Smooth muscle cell (in vitro differentiated cells): Measurements from ENCODE around the gene CDC6. TPM values are rescaled to one million over a fixed set of nuclear protein-coding genes. Genes with fewer than 3 reads are reported as not detected.

Experiments
- DNase-seq: peaks from one replicate; lab custom pipeline; 2025; ENCODE audit not compliant: unreplicated experiment; lab: John Stamatoyannopoulos, UW
- H2AFZ ChIP-seq: fragments of 200-600 bp; sonication (generic); 2 replicates; pipeline ENCODE4 v1.6.0; 2016; ENCODE audit warnings: antibody characterized with exemption, low read depth, mild to moderate bottlenecking
- H3F3A ChIP-seq: fragments of 200-600 bp; sonication (generic); 2 replicates; pipeline ENCODE4 v1.6.0; 2017; ENCODE audit warnings: antibody characterized with exemption, low read depth
- H3K27ac ChIP-seq: fragments of 200-600 bp; sonication (generic); 2 replicates; pipeline ENCODE4 v1.5.1; 2016; ENCODE audit warnings: low read depth, mild to moderate bottlenecking
- H3K27me3 ChIP-seq: fragments of 200-600 bp; sonication (generic); 2 replicates; pipeline ENCODE4 v1.6.1; 2016; ENCODE audit warnings: low read depth, mild to moderate bottlenecking
- H3K36me3 ChIP-seq: fragments of 200-600 bp; sonication (generic); 2 replicates; pipeline ENCODE4 v1.5.1; 2016; ENCODE audit warnings: low read depth
- H3K4me1 ChIP-seq: fragments of 200-600 bp; sonication (generic); 2 replicates; pipeline ENCODE4 v1.5.1; 2016; ENCODE audit warnings: low read depth
- H3K4me2 ChIP-seq: fragments of 200-600 bp; sonication (generic); 2 replicates; pipeline ENCODE4 v1.6.0; 2016; ENCODE audit warnings: mild to moderate bottlenecking
- H3K4me3 ChIP-seq: fragments of 200-600 bp; sonication (generic); 2 replicates; pipeline ENCODE4 v1.5.1; 2016; ENCODE audit warnings: mild to moderate bottlenecking
- H3K79me2 ChIP-seq: fragments of 200-600 bp; sonication (generic); 2 replicates; pipeline ENCODE4 v1.6.0; 2016; ENCODE audit warnings: low read depth, mild to moderate bottlenecking
- H3K9ac ChIP-seq: fragments of 200-600 bp; sonication (generic); 2 replicates; pipeline ENCODE4 v1.6.0; 2016; ENCODE audit warnings: low read depth
- H3K9me3 ChIP-seq: fragments of 200-600 bp; sonication (generic); replicated peaks from 2 replicates; pipeline ENCODE4 v1.5.1; 2016; ENCODE audit warnings: low read depth
- H4K20me1 ChIP-seq: fragments of 200-600 bp; sonication (generic); 2 replicates; pipeline ENCODE4 v1.6.0; 2016; ENCODE audit warnings: low read depth
- WGBS: methylation state at CpG from one replicate; pipeline ENCODE4 v1.1.7; 2016; ENCODE audit warnings: low lambda C conversion rate; 5-methylcytosine and 5-hydroxymethylcytosine counted together
- polyA plus RNA-seq: library from polyadenylated mRNA; unstranded; fragments of >200 nt; fragmentation: Nextera tagmentation; extraction: Ambion mirVana; gene quantifications from 2 replicates; pipeline ENCODE4 v1.2.1, GENCODE V29; 2016
- total RNA-seq: library from RNA; depleted of rRNA; stranded (reverse); fragments of >200 nt; gene quantifications from 2 replicates; pipeline ENCODE4 v1.2.3, GENCODE V29; 2014
- TF ChIP-seq, protein P1 (sequence below): fragments of 200-600 bp; sonication (generic); IDR thresholded peaks from 2 replicates; pipeline ENCODE4 v1.5.1; 2017; ENCODE audit warnings: borderline replicate concordance, mild to moderate bottlenecking, antibody characterized with exemption; ENCODE audit not compliant: insufficient read depth, poor library complexity, severe bottlenecking

CDC6 gene
- 10.4 and 15.1 TPM in 2 replicates for total RNA-seq
- 5.2 and 5.5 TPM in 2 replicates for polyA plus RNA-seq

- Histone ChIP-seq H3K9me3 (no peaks in the 10 kb centered on the region), H3K27me3 (no peaks in the 10 kb centered on the region), H4K20me1 (peaks cover 10% of the 10 kb centered on the region), H3F3A (peaks cover 14% of the 10 kb centered on the region), H3K27ac (peak within 1 kb of the TSS; percentile 30), H2AFZ (peak within 1 kb of the TSS; percentile 46), H3K4me3 (peak within 1 kb of the TSS; percentile 66), H3K79me2 (peaks cover 7% of the 10 kb centered on the region), H3K4me1 (peaks cover 4% of the 10 kb centered on the region), H3K4me2 (peak within 1 kb of the TSS; percentile 95), H3K36me3 (no peaks in the 10 kb centered on the region), H3K9ac (peak within 1 kb of the TSS; percentile 65)
- TF ChIP-seq, protein P1, sequence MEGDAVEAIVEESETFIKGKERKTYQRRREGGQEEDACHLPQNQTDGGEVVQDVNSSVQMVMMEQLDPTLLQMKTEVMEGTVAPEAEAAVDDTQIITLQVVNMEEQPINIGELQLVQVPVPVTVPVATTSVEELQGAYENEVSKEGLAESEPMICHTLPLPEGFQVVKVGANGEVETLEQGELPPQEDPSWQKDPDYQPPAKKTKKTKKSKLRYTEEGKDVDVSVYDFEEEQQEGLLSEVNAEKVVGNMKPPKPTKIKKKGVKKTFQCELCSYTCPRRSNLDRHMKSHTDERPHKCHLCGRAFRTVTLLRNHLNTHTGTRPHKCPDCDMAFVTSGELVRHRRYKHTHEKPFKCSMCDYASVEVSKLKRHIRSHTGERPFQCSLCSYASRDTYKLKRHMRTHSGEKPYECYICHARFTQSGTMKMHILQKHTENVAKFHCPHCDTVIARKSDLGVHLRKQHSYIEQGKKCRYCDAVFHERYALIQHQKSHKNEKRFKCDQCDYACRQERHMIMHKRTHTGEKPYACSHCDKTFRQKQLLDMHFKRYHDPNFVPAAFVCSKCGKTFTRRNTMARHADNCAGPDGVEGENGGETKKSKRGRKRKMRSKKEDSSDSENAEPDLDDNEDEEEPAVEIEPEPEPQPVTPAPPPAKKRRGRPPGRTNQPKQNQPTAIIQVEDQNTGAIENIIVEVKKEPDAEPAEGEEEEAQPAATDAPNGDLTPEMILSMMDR = no peak
- under 1% methylated on average over 47 of the region's 47 CpGs for WGBS
- peak; percentile 88 for DNase-seq
These were observed at the start of gene CDC6 for GRCh38 chr17:40287494-40288369. Gene CDC6 (plus strand): TSS chr17:40287879. CDS start chr17:40289421, 1,542 bp downstream.

DNA sequence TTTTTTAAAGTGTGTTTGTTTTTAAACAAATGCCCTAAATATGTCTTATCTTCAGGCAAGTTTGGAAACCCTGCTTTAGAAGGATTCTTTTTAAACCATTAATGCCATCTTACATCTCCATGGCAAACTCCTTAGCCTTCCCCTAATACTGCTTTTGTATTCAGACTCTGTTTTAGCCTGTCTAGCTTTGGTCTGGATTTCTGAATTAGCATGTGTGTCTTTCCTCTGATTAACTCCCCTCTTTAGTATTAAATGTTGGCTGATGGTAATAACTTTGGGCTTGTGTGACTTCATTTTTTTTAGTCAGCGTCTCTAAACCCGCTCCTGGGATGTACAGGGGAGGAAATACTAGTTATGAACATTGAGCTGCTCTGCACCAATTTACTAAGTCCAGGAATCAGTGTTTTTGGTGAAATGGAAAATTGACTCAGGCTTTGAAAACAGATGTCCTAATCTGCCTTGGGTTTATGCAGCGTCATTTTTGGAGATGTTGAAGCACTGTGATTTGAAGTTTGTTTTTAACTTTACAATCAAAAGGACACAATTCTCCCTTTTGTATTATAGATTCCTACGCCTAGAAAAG, 46.3 kb upstream of the CDC6 start:
- H3K4me1 ChIP-seq = peaks cover 11% of the 10 kb centered on the region
- H2AFZ ChIP-seq = no peak overlapping the region
- H3K27ac ChIP-seq = peak overlapping the region; percentile 38
- H3K4me3 ChIP-seq = no peak overlapping the region
- no peaks in the 10 kb centered on the region for H3K9me3 ChIP-seq
- H3K79me2 ChIP-seq = peaks cover 91% of the 10 kb centered on the region
- no peaks in the 10 kb centered on the region for H3K27me3 ChIP-seq
- no peaks in the 10 kb centered on the region for H3K36me3 ChIP-seq
- no peak overlapping the region for H3K4me2 ChIP-seq
- H3F3A ChIP-seq = peaks cover 13% of the 10 kb centered on the region
- peaks cover 100% of the 10 kb centered on the region for H4K20me1 ChIP-seq
- no peak overlapping the region for H3K9ac ChIP-seq
- WGBS = 61% methylated on average over 4 of the region's 4 CpGs
- no peak for DNase-seq
- TF ChIP-seq, protein P1 = no peak

- Histone ChIP-seq H3F3A (peaks cover 13% of the 10 kb centered on the region), H3K4me1 (peaks cover 11% of the 10 kb centered on the region), H3K27ac (no peak overlapping the region), H3K4me3 (no peak overlapping the region), H3K9ac (no peak overlapping the region), H2AFZ (no peak overlapping the region), H3K4me2 (no peak overlapping the region), H3K27me3 (no peaks in the 10 kb centered on the region), H3K9me3 (no peaks in the 10 kb centered on the region), H4K20me1 (peaks cover 99% of the 10 kb centered on the region), H3K79me2 (peaks cover 90% of the 10 kb centered on the region), H3K36me3 (no peaks in the 10 kb centered on the region)
- WGBS = 90% methylated on average over 3 of the region's 3 CpGs
- TF ChIP-seq, protein P1 = no peak
- DNase-seq = no peak
These were observed 44.9 kb upstream of the CDC6 start for GRCh38 chr17:40242774-40243173.
